Posterior cingulate gyrus (tissue), 11 donors: ENCODE measurements around the gene P2RY11.
A peak's percentile ranks its signal among the peaks of the same experiment; 100 is the strongest.

Experiments
- DNase-seq, 10 donors: peaks; one replicate each; pipeline versions ENCODE4 v3.0.0 to v3.0.0-alpha.2; 2020 to 2021; ENCODE audit warnings: mixed read lengths in 3 of 10
- intact Hi-C: fragments of 100-400 bp; cut with DNase I; formaldehyde crosslinking; loops from one replicate; pipeline ENCODE4 v1.15.1; 2023

Gene P2RY11

GRCh38 chr19:10112037-10112761, 706 bp downstream of the P2RY11 start:
- DNase-seq = peak in 1 of 10 donors; percentile 73
- intact Hi-C loops = no loop called here

DNA sequence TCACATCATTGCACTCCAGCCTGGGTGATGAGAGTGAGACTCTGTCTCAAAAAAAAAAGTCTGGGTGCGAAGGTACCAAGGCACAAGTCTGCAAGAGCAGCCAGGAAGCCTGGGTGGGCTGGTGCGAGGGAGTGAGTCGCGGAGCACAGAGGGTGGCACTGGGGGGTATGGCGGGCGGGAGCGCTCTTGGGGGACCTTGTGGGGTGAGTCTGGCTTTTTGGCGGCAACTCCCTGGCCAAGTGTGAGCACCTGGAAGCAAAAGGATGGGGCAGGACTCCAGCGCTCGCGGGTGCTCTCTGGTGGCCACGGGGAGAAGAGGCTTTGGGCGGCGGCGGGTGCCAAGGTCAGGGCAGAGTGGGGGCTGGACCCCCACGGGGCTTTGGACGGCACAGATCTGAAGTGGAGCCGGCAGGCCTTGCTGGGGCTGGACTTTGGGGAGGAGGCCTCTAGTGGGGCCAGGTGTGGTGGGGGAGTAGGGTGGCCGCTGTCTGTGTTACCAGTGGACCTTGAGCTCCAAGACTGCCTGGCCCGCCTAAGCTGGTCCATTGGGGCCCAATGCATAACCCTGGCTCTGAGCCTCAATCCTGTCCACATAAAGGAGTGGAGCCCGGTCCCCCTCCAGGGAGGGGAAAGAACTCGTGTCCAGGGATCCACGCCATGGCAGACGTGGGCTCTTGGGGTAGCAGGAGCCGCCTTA, 1.6 kb downstream of the P2RY11 start:
- peak in 4 of 10 donors; percentile 30 to 91 (median 59) for DNase-seq
- intact Hi-C loops = no loop called here

GRCh38 chr19:10113592-10113963, 2.1 kb downstream of the P2RY11 start:
- intact Hi-C loops = no loop called here
- peak in 1 of 10 donors; percentile 82 for DNase-seq

DNA sequence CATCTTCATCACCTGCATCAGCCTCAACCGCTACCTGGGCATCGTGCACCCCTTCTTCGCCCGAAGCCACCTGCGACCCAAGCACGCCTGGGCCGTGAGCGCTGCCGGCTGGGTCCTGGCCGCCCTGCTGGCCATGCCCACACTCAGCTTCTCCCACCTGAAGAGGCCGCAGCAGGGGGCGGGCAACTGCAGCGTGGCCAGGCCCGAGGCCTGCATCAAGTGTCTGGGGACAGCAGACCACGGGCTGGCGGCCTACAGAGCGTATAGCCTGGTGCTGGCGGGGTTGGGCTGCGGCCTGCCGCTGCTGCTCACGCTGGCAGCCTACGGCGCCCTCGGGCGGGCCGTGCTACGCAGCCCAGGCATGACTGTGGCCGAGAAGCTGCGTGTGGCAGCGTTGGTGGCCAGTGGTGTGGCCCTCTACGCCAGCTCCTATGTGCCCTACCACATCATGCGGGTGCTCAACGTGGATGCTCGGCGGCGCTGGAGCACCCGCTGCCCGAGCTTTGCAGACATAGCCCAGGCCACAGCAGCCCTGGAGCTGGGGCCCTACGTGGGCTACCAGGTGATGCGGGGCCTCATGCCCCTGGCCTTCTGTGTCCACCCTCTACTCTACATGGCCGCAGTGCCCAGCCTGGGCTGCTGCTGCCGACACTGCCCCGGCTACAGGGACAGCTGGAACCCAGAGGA, 2.6 kb downstream of the P2RY11 start:
- intact Hi-C loops = no loop called here
- peak in 1 of 10 donors; percentile 78 for DNase-seq

DNA sequence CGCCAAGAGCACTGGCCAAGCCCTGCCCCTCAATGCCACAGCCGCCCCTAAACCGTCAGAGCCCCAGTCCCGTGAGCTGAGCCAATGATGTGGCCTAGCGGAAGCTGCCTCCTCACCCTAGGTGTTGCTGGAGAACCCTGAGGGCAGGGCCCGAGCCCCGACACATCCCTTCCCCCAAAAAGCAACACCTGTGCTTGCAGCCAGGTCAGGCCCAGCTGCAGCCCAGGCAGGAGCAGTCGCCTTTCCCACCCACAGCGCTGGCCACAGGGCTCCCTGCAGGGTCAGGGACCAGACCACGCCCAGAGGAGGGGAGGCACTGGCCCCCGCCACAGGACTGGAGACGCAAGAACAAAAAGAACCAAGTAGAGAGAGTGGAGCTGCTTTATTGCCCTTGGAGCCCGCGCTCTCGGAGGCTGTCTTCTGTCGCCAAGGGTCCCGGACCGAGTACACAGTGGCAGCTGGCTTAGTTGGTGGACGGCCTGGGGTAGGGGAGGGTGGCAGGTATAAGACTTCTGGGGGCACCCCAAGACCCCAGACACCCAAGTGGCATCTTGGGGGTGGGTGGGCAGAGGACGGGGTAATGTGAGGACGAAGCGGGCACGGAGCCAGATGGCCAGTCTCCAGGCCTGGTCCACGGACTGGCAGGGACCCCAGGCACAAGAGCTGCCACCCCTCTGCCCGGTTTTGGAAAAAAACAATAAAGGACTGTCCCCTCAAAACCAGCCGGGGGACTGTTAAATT, 3.3 kb downstream of the P2RY11 start:
- DNase-seq = peak in 1 of 10 donors; percentile 79
- intact Hi-C loops = loop anchor here (5.0 kb wide), 1 partner anchor 137 kb away; the partner anchor contains the start of gene MRPL4

DNA sequence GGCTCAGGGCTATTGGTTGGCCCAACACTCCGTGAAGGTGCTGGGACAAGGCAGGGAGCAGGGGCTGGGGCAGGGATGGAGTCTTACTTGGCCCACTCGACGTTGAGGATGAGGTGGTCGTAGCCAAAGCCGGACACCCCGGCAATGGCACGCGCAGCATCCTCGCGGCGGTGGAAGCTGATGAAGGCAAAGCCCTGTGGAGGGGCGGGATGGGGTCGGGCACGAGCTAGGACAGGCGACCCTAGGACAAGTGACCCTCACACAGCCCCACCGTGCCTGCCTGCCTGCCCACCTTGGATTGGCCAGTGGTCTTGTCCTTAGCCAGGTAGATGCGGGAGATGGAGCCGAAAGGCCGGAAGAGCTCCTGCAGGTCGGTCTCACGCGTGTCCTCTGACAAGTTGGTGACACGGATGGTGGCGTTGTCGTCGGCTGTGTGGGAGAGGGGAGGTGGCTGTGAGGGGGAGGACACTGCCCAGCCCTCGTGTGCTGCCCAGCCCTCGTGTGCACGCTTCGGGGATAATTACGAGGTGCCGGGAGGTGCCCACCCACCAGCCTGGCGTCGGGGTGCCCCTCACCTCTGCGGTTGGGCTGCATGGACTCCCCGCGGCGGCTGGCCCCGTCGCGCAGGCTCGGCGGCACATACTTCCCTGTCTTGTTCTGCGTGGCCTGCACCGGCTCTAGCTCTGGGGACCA, 4.0 kb downstream of the P2RY11 start:
- DNase-seq = peak in 1 of 10 donors; percentile 79
- intact Hi-C loops = loop anchor here (5.0 kb wide), 1 partner anchor 137 kb away; the partner anchor contains the start of gene MRPL4

- intact Hi-C loops = loop anchor here (5.0 kb wide), 1 partner anchor 136 kb away; the partner anchor contains the start of gene MRPL4
- peak in 1 of 10 donors; percentile 79 for DNase-seq
Measured at GRCh38 chr19:10116085-10116865, 4.8 kb downstream of the P2RY11 start.

DNA sequence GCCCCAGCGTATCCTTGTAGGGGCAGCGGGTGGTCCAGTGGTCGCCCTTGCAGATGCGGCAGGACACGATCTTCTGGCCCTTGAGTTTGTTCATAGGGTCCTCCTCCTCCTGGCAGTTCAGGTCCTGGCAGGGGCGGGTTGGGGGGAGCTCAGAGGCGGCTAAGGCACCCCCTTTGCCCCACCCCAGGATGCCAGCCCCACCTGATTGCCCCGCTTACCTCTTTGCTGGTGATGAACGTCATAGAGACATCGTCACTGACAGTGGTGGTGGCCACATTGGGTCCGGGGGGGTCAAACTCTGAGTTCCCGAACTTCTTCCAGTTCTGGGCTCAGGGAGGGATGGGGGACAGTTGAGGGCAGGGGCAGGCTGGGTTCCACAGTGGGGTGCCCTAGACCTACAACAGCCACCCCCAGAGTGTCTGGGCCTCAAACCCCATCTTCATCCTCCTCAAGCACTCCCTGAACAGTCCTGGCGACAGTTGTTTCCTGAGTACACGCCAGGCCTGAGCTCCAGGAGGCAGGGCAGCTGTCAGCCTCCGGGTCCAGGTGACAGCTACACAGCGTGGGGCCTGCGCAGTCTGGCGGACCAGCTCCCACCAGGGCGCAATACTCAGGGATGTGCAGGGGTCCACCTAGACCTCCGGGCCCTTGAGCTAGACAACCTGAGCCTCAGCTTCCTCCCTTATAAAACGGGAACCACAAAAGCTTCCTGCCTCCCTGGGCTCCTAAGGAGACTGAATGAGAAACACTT, 5.5 kb downstream of the P2RY11 start:
- intact Hi-C loops = loop anchor here (5.0 kb wide), 1 partner anchor 135 kb away; the partner anchor contains the start of gene MRPL4
- DNase-seq = peak in 1 of 10 donors; percentile 70

GRCh38 chr19:10118960-10119359, 7.5 kb downstream of the P2RY11 start:
- DNase-seq = peak in 1 of 10 donors; percentile 52

GRCh38 chr19:10120538-10121189, 9.2 kb downstream of the P2RY11 start:
- intact Hi-C loops = no loop called here
- DNase-seq = no peak

More at GRCh38 chr19:10118960-10119359, 7.5 kb downstream of the P2RY11 start:
- intact Hi-C loops = loop anchor here (5.0 kb wide), 1 partner anchor 133 kb away; the partner anchor contains the start of gene MRPL4

DNA sequence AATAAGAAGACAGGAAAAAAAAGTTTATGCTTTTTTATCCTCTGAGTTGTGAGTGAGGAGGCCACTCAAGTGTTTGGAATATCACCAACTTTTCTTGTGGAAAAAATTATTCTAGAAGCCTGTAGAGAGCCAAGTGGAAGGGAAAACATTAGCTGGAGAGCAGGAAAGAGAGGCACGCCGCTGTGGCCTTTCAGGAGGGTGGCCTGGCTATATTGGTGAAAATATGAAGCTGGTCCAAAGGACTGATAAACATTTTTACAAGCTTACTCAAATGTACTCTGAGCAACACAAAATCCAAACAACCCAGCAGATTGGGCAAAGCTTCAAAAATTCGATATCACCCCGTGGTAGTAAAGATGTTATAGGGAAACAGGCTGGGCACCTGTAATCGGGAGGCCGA, 10.6 kb downstream of the P2RY11 start:
- no peak for DNase-seq
- intact Hi-C loops = no loop called here

GRCh38 chr19:10124429-10124828, 12.9 kb downstream of the P2RY11 start:
- no peak for DNase-seq
- intact Hi-C loops = no loop called here

DNA sequence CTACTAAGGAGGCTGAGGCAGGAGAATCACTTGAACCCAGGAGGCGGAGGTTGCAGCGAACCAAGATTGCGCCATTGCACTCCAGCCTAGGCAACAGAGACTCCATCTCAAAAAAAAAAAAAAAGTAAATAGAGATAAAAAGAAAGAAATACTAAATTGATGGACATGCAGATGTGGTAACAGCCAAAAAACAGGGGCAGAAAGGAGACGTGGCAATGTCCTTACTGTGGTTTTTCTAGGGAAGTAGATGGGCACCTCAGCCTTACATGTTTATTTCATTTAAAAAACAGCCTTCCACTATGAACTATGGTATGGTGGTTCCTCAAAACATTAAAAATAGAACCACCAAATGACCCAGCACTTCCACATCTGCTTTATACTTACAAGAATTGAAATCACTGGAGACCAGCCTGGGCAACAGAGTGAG, 14.7 kb downstream of the P2RY11 start:
- DNase-seq = no peak
- intact Hi-C loops = no loop called here

DNA sequence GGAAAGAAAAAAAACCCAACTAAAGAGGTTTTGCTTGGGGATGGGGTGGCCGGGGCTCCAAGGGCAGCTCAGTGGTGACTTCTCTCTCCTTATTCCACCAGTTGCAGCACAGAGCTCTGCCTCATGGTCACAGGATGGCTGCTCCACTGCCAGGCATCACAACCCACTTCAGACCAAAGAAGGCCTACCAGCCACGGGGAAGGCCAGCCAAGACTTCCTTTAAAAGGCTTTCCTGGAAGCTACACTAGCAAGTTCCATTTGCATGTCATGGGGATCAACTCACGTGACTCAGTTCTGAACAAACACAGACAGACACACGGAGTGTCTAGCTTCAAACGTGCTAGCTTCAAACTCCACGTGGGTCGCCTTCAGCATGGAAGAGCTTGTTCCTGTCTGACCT, 21.4 kb downstream of the P2RY11 start:
- DNase-seq = peak in 1 of 10 donors; percentile 52

DNA sequence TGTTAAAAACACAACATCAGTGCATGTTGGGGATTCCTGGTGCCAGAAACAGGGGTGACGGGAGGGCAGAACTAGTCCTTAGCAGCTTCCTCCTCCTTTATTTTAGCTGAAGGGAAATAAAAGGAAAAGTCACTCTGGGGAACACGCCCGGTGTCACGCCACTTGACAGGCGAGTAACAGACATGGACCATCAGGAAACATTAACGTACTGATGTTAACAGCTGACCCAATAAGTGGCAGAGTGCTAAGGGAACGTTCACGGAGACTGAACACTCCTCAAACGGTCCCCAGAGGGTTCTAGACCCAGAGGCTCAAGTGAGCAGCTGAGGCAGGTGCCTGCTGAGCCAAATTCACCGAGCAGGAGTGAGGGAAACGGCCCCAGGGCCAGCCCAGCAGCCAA, 22.1 kb downstream of the P2RY11 start:
- intact Hi-C loops = no loop called here
- no peak for DNase-seq

More for the DNA sequence above, 21.4 kb downstream of the P2RY11 start:
- intact Hi-C loops = no loop called here

DNA sequence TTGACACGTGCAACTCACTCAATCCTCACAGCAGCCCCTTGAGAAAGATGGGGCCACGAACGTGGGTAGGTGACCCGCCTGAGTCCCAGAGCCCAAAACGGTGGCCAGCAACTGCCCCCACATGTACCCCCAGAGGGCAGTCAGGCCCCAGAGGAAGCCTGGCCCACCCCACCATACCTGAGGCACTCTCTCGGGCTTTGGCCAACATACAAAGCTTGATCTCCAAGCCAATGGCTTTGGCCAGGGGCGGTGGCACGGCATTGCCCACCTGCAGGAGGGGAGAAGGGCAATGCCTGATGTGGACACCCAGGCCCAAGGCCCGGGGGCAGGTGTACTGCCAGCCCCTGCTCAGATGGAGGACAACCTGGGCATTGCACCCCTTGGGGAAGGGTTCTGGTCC, 22.5 kb downstream of the P2RY11 start:
- DNase-seq = no peak
- intact Hi-C loops = no loop called here

DNA sequence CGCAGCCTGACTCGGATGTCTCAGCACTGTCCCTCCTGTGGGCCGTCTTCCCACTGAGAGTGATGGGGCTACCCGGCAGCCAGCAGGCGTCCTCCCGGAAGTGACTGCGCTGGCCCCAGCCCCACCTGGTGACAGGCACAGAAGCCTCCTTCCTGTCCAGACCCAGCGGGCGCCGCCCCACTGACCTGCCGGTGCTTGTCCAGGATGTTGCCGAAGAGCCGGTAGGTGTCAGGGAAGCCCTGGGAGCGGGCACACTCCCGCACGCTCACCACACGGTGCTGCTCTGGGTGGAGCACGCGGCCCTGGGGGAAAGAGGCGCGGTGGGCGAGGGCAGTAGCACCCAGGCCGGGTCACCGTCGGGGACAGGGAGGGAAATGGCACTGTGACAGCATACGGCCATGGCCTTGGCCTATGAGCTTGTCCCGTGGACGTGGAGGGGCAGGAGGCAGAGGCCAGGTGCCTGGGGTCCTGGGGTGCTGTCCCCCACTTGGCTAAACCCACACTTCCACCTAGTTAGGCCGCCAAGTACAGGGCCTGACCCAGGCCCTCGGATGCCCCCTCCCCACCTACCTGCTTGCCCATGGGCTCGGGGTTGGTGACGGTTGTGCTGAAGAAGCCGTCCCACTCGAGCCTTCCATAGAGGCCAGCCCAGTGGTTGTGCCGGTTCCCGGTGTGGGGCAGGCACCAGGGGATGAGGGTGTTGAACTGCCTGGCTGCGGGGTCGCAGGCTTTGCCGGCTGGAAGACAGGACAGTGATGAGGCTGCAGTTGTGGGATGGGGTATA, 24.2 kb downstream of the P2RY11 start:
- intact Hi-C loops = no loop called here
- DNase-seq = no peak
